NCI-H345 (cell line): ENCODE data around the gene MICAL3.
"Not testable (repeated sequence)": the region's sequence is repeated elsewhere in the genome, so short reads cannot be mapped to it uniquely, and the experiment has no call there.

ENCODE experiments used
- DNase-seq: peaks from one replicate; lab custom pipeline; 2025; lab: John Stamatoyannopoulos, UW

Gene MICAL3

DNA sequence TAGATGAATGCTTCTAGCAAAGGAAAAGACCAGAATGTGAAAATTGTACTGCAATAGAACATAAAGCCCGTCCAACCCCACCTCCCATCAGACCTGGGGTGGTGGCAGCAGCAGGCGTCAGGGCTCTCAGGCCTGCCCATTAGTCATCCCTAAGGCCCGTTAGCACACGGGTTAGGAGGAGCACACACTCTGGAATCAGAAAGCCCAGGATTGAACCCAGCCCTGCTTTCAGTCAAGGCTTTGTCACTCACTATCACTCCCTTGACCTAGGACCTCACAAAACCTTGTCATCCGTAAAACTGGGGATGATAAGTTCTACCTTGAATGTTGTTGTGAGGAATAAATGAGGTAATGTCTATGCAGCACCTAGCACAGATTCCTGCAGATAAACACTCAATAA, 26.9 kb downstream of the MICAL3 start:
- no peak for DNase-seq

DNA sequence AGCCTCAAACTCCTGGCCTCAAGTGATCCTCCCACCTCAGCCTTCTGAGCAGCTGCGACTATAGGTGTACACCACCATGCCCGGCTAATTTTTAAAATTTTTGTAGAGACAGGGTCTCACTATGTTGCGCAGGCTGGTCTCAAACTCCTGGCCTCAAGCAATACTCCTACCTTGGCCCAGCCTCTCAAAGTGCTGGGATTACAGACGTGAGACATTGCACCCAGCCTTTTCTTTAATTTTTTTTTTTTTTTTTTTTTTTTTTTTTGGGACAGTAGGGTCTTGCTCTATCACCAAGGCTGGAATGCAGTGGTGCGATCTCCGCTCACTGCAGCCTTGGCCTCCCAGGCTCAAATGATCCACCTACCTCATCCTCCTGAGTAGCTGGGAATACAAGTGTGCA, 29.1 kb downstream of the MICAL3 start:
- DNase-seq: not testable (repeated sequence)

DNA sequence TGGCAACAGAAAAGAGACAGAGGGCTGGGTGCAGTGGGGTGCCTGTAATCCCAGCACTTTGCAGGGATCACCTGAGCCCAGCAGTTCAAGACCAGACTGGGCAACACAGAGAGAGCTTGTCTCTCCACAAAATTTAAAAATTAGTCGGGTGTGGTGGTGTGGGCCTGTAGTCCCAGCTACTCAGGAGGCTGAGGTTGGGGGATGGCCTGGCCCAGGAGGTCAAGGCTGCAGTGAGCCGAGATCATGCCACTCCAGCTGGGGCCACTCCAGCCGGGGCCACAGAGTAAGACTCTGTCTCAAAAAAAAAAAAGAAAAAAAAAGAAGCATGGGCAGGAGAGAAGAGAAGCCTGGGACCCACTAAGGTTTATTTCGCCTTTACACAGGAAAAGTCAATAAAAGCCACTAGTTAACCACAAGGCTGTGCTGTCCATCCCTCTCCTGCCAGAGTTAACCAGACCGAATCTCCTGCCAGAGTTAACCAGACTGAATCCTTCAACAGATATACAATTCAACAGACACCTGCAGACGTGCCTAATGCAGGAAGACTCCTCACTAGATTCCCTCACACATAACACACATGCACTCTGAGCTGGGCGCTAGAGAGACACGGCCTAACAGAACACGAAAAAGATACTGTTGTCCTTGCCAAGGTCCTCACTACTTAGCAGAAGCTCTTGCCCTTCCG, 29.8 kb downstream of the MICAL3 start:
- no peak for DNase-seq

DNA sequence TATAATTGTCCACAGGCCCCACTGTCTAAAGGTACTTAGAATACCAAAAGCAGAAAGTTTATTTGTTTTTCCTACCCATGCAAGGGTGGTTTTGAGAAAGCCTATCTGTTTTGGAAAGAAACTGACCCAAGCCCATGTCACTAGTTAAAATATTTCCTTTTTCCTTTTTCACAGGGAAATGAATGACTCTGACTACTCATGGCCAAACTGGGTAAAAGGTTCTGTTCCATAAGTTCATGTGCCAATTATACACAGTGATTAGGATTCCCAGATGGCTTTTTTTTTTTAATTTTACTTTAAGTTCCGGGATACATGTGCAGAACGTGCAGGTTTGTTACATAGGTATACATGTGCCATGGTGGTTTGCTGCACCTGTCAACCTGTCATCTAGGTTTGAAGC, 31.4 kb downstream of the MICAL3 start:
- DNase-seq: not testable (repeated sequence)

DNA sequence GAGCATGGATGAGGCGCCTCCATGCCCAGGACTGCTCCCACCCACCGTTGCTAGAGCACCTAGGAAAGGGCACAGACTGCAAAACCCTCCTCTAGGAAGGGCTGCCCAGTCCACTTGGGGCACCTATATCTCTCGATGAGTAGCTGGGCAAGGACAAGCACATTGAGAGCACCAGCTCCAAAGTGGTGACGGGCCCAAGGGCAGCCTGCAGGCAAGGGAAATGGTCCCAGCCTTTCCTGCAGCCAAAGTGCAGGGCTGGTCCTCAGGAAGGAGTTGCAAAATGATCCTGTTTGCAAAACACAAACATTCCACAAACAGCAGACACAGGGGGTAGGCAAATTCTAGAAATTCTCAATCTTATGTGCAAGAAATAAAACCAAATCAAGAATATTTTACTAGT, 32.4 kb downstream of the MICAL3 start:
- DNase-seq: not testable (repeated sequence)

DNA sequence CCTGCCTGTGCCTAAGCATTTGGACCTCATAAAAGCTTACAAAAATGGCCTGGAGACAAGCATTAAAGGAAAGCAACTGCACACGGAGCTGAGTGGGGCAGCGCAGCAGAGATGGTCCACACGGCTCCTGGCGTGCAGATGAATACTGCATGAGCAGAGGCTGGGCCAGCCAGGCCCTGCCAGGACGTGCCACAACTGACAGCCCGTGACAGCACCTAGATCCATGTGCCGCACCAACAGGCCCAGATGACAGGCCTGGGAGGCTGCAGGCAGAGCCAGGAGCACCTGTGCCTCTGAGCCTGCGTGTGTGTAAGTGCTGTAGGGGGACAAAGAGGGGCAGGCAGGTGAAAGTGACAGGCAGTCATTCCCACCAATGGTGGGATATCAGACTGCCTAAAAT, 33.4 kb downstream of the MICAL3 start:
- DNase-seq: no peak

DNA sequence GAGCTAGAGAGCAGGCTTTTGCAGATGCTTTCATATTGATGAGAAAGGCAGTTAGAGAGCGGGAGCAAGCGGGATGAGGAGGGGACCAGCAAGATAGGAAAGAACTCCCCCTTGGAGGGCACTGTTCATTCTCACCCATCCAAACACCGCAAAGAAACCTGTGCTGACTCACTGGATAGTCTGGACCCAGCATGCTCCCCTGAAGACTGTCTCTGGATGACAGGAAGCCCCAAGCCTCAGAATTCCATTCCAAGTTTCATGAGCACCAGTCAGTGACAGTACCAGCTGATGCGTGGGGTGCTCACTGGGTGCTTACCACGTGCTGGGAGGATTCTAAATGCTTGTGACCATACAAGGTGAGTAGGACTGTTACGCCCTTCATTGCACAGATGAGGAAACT, 34.2 kb downstream of the MICAL3 start:
- DNase-seq: no peak

DNA sequence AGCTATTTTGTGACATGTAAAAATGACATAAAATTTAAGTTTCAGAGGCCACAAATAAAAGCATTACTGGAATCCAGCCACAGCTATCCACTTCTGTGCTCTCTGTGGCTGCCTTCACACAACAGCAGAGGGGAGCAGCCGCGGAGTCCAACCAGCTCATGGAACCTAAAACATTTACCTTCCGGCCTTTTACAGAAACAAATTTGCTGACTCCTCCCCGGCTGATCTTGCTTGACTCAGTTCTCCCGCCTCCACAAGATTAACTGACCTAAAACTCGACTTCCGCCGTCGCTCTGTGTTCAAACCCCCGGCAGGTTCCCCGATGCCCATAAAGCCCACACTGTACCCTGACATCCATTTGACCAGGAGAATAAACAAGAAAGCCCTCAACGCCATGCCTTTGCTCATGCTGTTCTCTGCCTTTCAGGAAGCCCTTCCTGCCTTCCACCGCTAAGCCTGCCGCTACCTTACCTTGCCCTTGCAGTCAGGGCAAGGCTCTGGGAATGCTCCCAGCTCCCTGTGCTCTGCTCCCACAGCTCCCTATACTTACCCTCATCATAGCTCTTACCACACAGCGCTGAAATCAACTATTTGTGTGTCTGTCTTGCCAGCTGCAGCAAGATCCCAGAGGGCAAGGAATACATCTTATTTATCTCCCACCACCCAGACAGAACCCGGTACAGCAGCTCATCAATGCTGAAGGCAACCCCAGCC, 35.4 kb downstream of the MICAL3 start:
- no peak for DNase-seq

DNA sequence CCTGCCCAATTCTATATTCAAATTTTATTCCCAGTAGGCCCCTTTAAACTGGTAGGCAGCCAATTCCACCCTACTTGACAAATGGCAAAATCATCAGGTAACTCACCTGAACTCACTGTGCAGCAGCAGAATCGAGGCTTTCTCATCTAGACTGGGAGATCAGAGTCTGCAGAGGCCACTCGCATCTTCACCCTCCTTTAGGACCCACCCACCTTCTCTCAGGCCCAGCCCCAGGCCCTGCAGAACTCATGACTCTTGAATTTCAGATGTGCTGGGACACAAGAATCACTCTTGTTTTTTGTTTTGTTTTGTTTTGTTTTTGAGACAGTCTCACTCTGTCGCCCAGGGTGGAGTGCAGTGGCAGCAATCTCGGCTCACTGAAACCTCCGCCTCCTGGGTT, 38.8 kb downstream of the MICAL3 start:
- no peak for DNase-seq

DNA sequence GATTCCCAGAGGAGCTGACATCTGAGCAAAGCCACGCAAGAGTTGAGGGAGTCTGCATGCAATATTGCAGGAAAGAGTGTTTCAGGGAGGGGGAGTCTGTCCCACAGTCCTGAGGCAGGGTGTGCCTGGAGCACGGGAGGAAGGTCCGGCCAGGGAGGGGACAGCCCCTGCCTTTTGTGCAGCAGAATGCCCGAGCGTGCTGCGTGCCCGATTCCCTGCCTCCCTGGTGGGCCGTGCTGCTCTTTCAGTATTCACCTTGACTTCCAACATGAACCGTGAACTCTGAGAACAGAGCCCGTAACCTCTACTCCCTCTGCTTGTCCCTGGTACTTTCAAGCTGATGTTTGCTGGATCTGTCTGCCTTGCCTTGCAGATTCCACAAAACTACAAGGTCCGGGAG, 39.3 kb downstream of the MICAL3 start:
- DNase-seq: not testable (repeated sequence)

DNA sequence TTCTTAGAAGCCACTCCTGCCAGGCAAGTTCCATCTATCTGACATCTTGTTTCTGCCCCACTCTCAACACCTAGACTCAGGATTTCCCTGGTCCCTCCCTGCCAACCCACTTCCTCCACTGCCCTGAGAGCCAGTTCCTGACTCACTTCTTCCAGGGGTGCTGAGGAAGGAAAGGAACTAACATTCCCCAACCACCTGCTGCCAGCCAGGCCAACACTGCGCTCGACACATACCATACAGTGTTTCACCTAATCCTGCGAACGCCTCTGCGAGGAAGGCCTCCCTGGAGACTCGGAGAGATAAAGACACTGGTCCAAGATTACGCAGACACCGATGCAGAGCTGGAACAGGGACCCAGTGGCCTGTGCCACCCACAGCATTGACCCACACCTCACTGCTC, 40.2 kb downstream of the MICAL3 start:
- no peak for DNase-seq

DNA sequence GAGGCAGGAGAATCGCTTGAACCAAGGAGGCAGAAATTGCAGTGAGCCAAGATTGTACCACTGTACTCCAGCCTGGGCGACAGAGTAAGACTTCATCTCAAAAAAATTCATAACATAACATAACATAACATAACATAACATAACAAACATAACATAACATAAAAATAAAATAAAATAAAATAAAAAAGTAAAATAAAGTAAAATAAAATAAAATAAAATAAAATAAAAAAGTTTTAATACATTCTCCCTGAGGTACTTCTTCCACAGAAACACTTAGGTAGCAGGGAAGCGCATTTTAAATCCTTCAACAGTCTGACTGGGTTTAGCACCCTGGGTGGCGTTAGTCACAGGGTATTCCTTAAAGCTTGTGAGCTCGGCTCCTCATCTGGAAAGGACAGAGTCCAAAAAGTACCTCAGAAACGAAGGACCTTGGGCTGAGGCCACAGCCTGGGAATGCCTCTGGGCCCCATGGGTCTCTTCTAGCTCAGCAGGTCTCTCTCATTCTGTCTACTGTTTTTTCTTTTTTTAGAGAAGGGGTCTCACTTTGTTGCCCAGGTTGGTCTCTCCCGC, 41.7 kb downstream of the MICAL3 start:
- DNase-seq: no peak

DNA sequence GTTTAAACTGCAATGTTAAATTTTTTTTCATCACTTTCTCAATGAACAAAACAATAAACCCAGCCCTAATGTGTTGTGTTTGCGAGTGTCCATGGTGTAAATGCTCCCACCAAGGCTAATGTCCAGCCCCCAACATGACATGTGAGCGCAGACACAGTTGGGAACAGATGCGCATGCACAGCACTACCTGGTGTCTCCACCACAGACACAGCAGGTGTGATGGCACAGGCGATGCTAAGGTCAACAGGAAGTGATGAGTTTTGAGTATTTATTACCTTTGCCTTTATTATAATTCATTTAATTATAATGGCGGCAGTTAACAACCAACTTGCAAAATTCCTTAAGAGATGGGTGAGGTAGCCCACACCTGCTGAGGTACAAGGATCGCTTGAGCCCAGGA, 42.9 kb downstream of the MICAL3 start:
- no peak for DNase-seq

DNA sequence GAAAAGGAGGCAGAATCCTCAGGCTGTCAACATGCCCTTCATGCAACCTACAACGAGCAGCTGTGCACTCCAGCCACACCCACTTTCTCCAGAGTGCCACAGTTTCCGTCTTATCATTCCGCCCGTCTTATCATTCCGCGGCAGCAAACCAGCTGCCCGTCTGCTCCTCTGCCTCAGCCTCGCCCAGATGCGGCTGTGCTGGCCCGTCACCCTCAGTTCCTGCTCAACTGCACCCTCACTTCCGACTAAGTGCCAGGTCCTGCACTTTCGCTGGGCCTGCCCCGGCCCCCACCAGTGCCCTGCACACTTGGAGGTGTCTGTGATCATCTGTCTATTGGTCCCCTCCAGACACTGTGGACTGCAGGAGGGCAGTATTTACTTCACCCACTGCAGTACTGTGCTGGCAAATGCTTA, 43.7 kb downstream of the MICAL3 start:
- DNase-seq: no peak

DNA sequence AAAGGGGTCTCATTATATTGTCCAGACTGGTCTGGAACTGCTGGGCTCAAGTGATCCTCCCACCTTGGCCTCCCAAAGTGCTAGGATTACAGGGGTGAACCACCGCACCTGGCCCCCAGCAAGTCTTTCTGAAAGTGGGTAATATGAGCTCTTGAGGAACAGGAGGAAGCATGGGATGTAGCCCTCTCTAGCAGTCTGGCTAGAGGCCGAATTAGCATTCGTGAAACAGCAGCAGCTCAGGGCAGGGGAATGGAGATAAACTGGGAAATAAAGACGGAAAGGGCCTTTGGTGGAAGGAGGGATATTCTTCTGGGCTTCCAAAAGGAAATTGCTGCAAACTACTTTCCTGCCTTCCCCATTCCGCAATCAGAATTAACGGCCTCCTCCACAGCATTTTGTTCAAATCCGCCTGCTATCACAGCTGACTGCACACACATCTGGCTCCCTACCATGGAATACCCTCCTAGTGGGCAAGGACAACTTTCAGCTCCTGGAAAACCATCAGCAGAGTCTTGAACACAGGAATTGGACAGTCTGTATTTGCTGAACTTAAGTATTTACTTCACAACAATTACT, 44.3 kb downstream of the MICAL3 start:
- DNase-seq: no peak

DNA sequence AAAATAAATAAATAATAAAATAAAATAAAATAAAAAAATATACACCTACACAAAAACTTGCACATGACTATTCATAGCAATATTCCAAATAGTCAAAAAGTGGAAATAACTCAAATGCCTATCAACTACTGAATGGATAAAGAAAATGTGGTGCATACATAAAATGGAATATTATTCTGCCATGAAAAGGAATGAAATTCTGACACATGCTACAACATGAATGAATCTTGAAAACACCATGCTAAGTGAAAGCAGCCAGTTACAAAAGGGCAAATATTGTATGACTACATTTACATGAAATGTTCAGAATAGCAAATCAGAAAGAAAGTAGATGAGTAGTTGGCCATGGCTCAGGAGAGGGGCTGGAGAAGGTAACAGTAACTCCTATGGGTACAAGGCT, 46.3 kb downstream of the MICAL3 start:
- DNase-seq: no peak

DNA sequence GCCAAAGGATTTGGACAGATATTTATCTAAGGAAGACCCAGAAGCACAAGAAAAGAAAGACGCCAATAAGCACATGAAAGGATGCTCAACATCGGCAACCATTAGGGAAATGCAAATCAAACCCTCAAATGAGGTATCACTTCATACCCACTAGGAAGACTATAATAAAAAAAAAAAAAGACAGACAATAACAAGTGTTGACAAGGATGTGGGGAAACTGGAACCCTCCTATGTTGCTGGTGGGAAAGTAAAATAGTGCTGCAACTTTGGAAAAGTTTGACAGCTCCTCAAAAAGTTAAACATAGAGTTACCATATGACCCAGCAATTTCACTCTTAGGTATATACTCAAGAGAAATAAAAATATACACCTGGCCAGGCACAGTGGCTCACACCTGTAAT, 47.0 kb downstream of the MICAL3 start:
- no peak for DNase-seq

DNA sequence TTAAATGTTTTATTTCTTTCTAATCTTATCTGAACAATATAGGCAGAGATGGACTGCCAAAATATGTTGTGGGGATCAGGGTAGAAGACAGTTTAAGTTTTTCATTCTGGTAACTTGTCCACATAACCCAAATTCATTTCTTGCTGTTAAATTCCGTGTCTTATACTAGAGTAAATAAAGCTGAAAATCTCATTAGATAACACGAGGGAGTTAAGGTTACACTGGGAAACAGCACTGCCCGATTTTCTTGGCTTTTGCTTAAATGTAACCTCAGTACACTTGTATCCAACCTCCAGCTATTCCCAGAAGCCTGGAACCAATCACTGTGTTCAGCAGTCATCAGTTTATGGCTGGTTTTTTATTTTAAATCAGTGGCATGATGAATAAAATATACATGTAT, 48.2 kb downstream of the MICAL3 start:
- DNase-seq: no peak

DNA sequence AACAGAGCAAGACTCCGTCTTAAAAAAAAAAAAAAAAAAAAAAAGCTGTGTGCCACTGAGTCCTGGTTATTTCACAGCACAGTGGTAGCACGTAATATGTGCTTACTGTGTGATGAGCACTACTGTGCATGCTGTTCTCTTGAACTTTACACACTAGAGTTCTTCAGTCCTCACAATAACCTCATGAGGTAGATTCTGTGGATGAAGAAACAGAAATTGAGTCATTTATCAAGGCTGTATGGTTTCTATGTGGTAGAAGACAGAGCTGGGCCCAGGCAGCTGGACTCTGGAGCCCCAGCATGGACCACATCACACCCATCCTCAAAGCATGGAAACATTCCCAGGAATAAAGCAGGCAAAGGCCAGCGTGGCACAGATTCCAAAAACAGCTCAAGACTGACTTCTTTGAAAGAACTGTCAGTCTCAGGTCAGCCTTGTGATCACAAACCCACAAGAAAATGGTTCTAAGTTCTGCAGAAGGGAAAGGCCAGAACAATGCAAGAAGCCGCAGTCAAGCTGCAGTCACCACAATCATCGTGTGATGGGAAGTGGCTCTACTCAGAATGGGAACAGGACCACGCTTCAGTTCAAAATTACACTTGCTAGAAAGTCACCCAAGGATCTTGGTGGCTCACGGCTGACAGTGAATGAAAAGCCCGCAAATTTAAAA, 49.5 kb downstream of the MICAL3 start:
- no peak for DNase-seq

DNA sequence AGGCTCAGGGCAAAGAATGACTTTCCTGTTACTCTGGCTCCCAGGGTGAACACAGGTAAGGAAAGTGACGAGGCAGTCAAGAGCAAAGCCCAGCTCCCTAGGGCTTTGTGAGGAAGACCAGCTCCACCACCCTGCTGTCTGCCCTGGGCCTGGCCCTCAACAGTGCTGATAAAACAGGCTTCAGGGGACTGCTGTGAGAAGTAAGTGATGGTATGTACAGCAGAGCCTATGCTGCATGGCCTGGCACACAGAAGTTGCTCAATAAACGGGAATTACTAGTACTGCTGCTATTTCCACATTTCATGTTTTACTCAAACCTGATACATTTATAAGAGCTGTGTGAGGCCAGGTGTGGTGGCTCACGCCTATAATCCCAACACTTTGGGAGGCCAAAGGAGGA, 50.3 kb downstream of the MICAL3 start:
- DNase-seq: no peak

DNA sequence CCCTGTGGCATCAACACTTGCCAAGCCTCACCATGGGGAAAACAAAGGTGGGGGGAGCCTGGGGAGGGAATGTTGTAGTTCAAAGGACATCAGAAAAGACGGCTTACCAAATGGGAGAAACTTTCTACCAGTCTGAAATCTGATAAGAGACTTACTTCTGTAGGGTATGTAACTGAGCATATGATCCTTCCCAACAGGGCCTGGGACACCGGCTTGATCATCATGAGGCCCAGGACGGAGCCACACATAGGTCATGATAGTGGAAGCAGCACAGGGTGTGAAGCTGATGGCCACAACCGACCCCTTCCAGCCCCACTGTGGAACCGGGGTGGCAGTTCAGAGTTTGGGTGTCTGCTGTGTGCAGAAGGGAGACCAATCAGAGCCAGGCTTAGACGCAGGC, 51.1 kb downstream of the MICAL3 start:
- no peak for DNase-seq

DNA sequence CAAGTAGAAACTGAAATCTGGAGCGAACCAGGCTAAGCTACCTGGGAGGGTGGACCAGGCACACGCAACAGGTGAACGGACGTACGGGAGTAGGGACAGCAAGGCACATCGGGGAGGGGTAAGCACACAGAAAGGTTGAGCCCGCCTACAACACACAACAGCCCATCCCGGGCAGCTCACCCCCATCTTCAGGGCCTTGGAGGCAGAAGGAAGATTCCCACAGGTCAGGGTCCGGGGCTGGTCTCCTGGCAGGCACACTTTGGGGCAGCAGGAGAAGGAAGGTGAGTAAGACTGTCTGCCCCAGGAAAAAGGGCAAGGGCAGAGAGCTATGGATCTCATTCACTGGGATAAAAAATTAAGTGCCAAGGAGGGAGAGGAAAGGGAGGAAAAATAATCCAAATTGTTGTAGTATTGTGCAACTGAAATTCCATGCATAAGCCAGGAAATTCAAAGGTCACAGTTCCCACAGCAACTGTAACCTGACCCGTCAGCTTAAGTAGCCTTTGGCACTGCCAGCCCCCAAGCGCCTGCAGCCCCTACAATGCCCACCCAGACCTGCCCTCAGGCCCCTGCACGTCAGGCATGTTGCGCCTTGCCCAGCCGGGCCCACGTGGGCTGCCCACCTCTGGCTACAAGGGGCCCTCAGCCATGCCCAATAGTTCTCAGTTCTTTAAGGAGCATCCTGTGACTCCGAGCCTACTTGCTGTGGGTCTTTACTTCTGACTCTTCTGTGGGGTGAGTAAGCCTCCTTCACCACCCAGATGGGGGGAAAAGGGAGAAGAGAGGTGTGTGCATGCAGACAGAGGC, 51.8 kb downstream of the MICAL3 start:
- no peak for DNase-seq
